DOHH2 (cell line): Measurements from ENCODE around the gene CDKN1B.

Experiments
- EZH2phosphoT487 ChIP-seq: fragments of 200-600 bp; sonication (generic); IDR thresholded peaks from 2 replicates; pipeline ENCODE4 v1.6.1; 2017; ENCODE audit warnings: borderline replicate concordance, mild to moderate bottlenecking, antibody characterized with exemption, low read length, moderate library complexity, mixed read lengths
- TF ChIP-seq, protein P1 (sequence below): fragments of 200-600 bp; sonication (generic); IDR thresholded peaks from one replicate; pipeline ENCODE4 v1.5.1; 2014; ENCODE audit warnings: antibody characterized with exemption, mild to moderate bottlenecking, low read depth, low read length; ENCODE audit not compliant: poor library complexity, severe bottlenecking

DNA sequence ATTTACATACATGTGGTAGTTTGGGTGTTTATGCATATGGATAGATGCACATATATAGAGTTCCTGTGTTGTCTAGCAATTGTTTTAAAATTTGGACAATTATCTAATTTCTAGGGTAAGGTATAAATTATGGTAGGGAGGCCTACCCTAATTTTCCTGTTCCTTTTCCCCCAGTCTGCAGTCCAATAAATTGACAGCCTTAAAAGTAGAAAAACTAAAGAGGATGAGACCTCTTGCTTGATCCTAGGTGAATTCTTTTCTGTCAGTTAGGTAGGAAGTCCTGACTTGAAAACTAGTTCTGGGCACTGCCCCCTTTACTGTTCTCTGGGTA is 2.1 kb upstream of the CDKN1B start:
- TF ChIP-seq, protein P1, sequence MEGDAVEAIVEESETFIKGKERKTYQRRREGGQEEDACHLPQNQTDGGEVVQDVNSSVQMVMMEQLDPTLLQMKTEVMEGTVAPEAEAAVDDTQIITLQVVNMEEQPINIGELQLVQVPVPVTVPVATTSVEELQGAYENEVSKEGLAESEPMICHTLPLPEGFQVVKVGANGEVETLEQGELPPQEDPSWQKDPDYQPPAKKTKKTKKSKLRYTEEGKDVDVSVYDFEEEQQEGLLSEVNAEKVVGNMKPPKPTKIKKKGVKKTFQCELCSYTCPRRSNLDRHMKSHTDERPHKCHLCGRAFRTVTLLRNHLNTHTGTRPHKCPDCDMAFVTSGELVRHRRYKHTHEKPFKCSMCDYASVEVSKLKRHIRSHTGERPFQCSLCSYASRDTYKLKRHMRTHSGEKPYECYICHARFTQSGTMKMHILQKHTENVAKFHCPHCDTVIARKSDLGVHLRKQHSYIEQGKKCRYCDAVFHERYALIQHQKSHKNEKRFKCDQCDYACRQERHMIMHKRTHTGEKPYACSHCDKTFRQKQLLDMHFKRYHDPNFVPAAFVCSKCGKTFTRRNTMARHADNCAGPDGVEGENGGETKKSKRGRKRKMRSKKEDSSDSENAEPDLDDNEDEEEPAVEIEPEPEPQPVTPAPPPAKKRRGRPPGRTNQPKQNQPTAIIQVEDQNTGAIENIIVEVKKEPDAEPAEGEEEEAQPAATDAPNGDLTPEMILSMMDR, result no peak
- no peak for TF ChIP-seq EZH2phosphoT487
